Measurements from ENCODE around the gene ITLN2.

DNA sequence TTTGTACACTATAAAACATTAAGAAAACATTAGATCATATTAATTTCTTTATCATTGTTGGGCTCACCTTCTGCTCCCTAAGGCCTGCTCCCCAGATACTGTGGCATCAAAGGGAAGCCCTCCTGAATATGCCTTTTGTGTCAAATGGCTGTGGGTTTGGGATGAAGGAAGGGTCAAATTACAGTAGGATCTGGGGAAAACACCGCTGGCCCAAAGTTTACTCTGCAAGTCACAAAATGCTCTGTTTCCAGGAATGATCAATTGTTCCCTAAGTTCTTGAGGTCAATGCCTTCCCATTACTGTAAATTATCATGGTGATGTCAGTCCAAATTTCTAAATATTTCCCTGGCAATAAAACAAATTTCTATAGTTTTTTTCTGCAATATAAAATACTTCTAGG is 6.8 kb upstream of the ITLN2 start:
- TF ChIP-seq, protein P1, sequence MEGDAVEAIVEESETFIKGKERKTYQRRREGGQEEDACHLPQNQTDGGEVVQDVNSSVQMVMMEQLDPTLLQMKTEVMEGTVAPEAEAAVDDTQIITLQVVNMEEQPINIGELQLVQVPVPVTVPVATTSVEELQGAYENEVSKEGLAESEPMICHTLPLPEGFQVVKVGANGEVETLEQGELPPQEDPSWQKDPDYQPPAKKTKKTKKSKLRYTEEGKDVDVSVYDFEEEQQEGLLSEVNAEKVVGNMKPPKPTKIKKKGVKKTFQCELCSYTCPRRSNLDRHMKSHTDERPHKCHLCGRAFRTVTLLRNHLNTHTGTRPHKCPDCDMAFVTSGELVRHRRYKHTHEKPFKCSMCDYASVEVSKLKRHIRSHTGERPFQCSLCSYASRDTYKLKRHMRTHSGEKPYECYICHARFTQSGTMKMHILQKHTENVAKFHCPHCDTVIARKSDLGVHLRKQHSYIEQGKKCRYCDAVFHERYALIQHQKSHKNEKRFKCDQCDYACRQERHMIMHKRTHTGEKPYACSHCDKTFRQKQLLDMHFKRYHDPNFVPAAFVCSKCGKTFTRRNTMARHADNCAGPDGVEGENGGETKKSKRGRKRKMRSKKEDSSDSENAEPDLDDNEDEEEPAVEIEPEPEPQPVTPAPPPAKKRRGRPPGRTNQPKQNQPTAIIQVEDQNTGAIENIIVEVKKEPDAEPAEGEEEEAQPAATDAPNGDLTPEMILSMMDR (IDR thresholded peaks at IDR 0.05; ENCODE audit: low read depth, low read length) = no peak
- no peak for TF ChIP-seq EZH2phosphoT487 (IDR thresholded peaks at IDR 0.05; ENCODE audit: low read depth)
